ENCODE data around the gene PARS2. TPM values are rescaled to one million over a fixed set of nuclear protein-coding genes. Genes with fewer than 3 reads are reported as not detected.

PARS2 gene
- total and polyA plus RNA-seq, 4 donors: 1.3 to 4.3 (median 2.7) TPM

- Histone ChIP-seq H3K27ac (ENCODE audit: low read depth in 1 of 2, low read length in 1 of 2) (peak within 1 kb of the TSS in 1 of 2 donors; percentile 62), H3K4me3 (peak within 1 kb of the TSS; percentile 30)
These were observed 36.8 kb upstream of the PARS2 start, which contains the start of gene TTC22 for GRCh38 chr1:54800899-54801759. TTC22 (minus strand) TSS chr1:54801323; CDS start chr1:54801163, 160 bp downstream.

DNA sequence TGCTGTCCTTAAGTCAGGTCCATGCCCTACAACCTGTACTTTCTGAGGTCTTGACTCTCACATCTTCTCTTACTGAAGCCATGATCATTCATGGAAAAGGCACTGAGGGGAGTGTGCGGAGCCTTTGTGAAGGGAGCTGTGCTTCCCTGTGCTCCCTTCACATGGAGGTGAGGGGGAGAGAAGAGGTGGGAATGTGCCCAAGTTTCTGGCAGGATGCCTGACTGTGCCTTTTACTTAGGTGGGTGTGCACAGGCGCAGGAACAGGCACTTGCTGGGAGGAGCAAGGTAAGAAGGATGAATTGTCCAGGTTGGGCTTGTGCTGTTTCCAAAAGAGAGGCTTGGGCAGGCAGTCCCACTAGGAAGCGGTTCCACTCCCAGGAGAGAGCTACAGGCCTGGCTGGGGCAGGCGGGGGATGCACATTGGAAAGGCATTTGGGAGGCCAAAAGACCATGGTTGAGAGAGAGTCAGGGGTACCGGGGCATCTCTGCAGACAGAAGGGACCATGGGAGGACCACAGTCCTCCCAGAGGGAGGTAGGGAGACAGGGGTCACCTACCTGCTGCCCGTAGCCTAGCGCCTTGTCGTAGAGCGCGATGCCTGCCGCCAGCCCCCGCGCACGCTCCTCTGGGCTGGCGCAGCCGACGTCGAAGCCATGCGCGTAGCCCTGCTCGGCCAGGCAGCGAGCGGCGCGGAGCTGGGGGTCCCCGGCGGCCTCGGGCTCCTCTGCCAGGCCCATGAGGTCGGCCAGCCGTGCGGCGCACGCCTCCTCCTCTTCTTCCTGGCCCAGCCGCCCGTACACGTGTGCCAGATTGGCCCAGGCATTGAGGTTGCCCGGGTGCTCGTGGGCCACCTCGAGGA is 35.9 kb upstream of the PARS2 start:
- DNase-seq: no peak
- 35 to 46% methylated on average over 24 to 39 of the region's 39 CpGs for WGBS, 2 donors
- no peaks in the 10 kb centered on the region for H3K9me3 ChIP-seq (ENCODE audit: control insufficient read depth in 4 of 4, insufficient read depth in 3 of 4, low read length in 3 of 4)
- no peaks in the 10 kb centered on the region for H3K36me3 ChIP-seq (ENCODE audit: control insufficient read depth in 4 of 4, insufficient read depth in 4 of 4, low read length in 4 of 4)
- H3K27ac ChIP-seq (ENCODE audit: low read depth in 1 of 2, low read length in 1 of 2): peak overlapping the region in 1 of 2 donors; percentile 62
- peak overlapping the region; percentile 30 for H3K4me3 ChIP-seq
- H3K27me3 ChIP-seq (ENCODE audit: control insufficient read depth in 3 of 3, insufficient read depth in 3 of 3, low read length in 2 of 3): peaks cover 0 to 12% (median 6%) of the 10 kb centered on the region in 3 donors
- ATAC-seq (ENCODE audit: insufficient read depth, low FRiP score): peak; percentile 10
- H3K9ac ChIP-seq (ENCODE audit: insufficient read depth in 1 of 2, low read length in 2 of 2): no peak overlapping the region
- TF ChIP-seq CTCF (IDR thresholded peaks at IDR 0.05; ENCODE audit: control extremely low read depth, extremely low read depth): no peak
- peaks cover 0 to 14% (median 0%) of the 10 kb centered on the region in 5 donors for H3K4me1 ChIP-seq (ENCODE audit: control insufficient read depth in 5 of 5, insufficient read depth in 5 of 5, low read length in 5 of 5)

More at GRCh38 chr1:54800899-54801759, 36.8 kb upstream of the PARS2 start, which contains the start of gene TTC22:
- DNase-seq (peak; percentile 52 to 66 (median 60)), ATAC-seq (ENCODE audit: insufficient read depth, low FRiP score) (peak; percentile 80)
- H3K36me3 ChIP-seq (ENCODE audit: control insufficient read depth in 4 of 4, insufficient read depth in 4 of 4, low read length in 4 of 4): no peaks in the 10 kb centered on the region
- peak within 1 kb of the TSS in 1 of 2 donors; percentile 16 for H3K9ac ChIP-seq (ENCODE audit: insufficient read depth in 1 of 2, low read length in 2 of 2)
- peaks cover 0 to 14% (median 0%) of the 10 kb centered on the region in 5 donors for H3K4me1 ChIP-seq (ENCODE audit: control insufficient read depth in 5 of 5, insufficient read depth in 5 of 5, low read length in 5 of 5)
- 4 to 5% methylated on average over 56 to 58 of the region's 58 CpGs for WGBS, 2 donors
- no peaks in the 10 kb centered on the region for H3K9me3 ChIP-seq (ENCODE audit: control insufficient read depth in 4 of 4, insufficient read depth in 3 of 4, low read length in 3 of 4)
- peaks cover 3 to 12% (median 6%) of the 10 kb centered on the region in 3 donors for H3K27me3 ChIP-seq (ENCODE audit: control insufficient read depth in 3 of 3, insufficient read depth in 3 of 3, low read length in 2 of 3)
- peak; percentile 18 for TF ChIP-seq CTCF (IDR thresholded peaks at IDR 0.05; ENCODE audit: control extremely low read depth, extremely low read depth)

DNA sequence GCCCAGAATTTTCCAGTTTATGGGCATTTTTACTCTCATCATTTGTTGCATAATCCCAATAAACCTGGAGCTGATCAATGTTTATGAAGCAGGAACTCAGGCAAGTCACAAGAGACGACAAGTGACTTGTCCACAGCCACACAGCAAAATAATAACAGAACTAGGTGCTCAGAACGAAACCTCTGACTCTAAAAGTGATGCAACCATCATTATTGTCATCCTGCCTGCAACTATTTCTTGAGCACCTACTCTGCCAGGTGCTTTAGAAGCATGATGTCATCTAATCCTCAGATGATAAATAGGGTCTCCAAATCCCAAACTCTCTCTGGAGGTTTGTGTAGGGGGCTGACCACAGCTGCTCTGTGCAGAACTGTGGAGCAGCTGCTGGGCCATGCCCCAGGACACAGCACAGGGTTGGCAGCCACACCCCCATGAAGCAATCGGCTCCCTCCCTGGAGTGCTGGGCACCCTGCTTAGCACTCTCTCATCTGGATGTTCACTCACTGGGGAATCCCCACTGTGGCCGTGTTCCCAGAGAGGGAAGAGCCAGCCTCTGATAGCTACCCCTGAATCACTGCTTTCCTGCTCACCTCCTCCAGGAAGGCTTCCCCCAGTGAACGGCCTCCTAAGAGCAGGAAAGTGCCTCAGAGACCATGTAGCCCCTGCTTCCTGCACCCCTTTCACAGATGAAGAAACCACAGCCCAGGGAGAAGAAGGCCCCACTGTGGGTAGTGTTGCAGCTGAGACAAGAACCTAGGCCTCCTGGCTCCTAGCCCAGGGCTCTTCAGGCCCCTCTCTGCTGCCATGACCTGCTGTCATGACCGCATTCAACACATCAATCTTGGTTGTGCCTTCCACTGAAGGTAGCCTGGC is 34.7 kb upstream of the PARS2 start:
- WGBS, 2 donors: 42 to 49% methylated on average over 6 of the region's 6 CpGs

More for the DNA sequence above, 34.7 kb upstream of the PARS2 start:
- H3K9me3 ChIP-seq (ENCODE audit: control insufficient read depth in 4 of 4, insufficient read depth in 3 of 4, low read length in 3 of 4): no peaks in the 10 kb centered on the region
- H3K27me3 ChIP-seq (ENCODE audit: control insufficient read depth in 3 of 3, insufficient read depth in 3 of 3, low read length in 2 of 3): peaks cover 0 to 12% (median 6%) of the 10 kb centered on the region in 3 donors
- peaks cover 0 to 14% (median 0%) of the 10 kb centered on the region in 5 donors for H3K4me1 ChIP-seq (ENCODE audit: control insufficient read depth in 5 of 5, insufficient read depth in 5 of 5, low read length in 5 of 5)
- no peak for ATAC-seq (ENCODE audit: insufficient read depth, low FRiP score)
- no peaks in the 10 kb centered on the region for H3K36me3 ChIP-seq (ENCODE audit: control insufficient read depth in 4 of 4, insufficient read depth in 4 of 4, low read length in 4 of 4)
- H3K4me3 ChIP-seq: no peak overlapping the region
- no peak overlapping the region for H3K9ac ChIP-seq (ENCODE audit: insufficient read depth in 1 of 2, low read length in 2 of 2)
- DNase-seq: no peak
- peak overlapping the region in 1 of 2 donors; percentile 23 for H3K27ac ChIP-seq (ENCODE audit: low read depth in 1 of 2, low read length in 1 of 2)
- TF ChIP-seq CTCF (IDR thresholded peaks at IDR 0.05; ENCODE audit: control extremely low read depth, extremely low read depth): no peak

All from lung (tissue), 12 donors.